Spleen (tissue), 11 donors: Measurements from ENCODE around the gene MTMR11. TPM values are rescaled to one million over a fixed set of nuclear protein-coding genes. Genes with fewer than 3 reads are reported as not detected.

Experiments
- DNase-seq: peaks from one replicate; pipeline ENCODE4 v3.0.0-alpha.2; 2020
- H3K27ac ChIP-seq, 8 donors: fragments of 200-600 bp; sonication (generic) in 7 of 8; 1 replicate in 4 of 8; 2 replicates in 4 of 8; pipeline versions ENCODE4 v1.5.0 to v1.8.0; 2016 to 2021; ENCODE audit warnings: inconsistent platforms in 4 of 8, mild to moderate bottlenecking in 4 of 8, moderate library complexity in 1 of 8
- H3K27me3 ChIP-seq, 7 donors: fragments of 200-600 bp; sonication (generic) in 6 of 7; replicated peaks in 1 of 7; 1 replicate in 4 of 7; 2 replicates in 3 of 7; pipeline versions ENCODE4 v1.5.0 to v1.8.0; 2016 to 2021; ENCODE audit warnings: inconsistent platforms in 3 of 7, mild to moderate bottlenecking in 1 of 7
- H3K36me3 ChIP-seq, 6 donors: fragments of 200-600 bp; sonication (generic) in 5 of 6; 1 replicate in 4 of 6; 2 replicates in 2 of 6; pipeline versions ENCODE4 v1.5.0 to v1.8.0; 2016 to 2021; ENCODE audit warnings: inconsistent platforms in 2 of 6
- H3K4me1 ChIP-seq, 6 donors: fragments of 200-600 bp; sonication (generic) in 5 of 6; 1 replicate in 3 of 6; 2 replicates in 3 of 6; pipeline versions ENCODE4 v1.5.0 to v1.8.0; 2016 to 2021; ENCODE audit warnings: inconsistent platforms in 3 of 6
- H3K4me3 ChIP-seq, 8 donors: fragments of 200-600 bp; sonication (generic) in 7 of 8; 1 replicate in 4 of 8; 2 replicates in 4 of 8; pipeline versions ENCODE4 v1.5.0 to v1.8.0; 2016 to 2021; ENCODE audit warnings: inconsistent platforms in 4 of 8, mild to moderate bottlenecking in 4 of 8, moderate library complexity in 2 of 8
- H3K9me3 ChIP-seq, 8 donors: fragments of 200-600 bp; sonication (generic) in 7 of 8; 1 replicate in 4 of 8; 2 replicates in 4 of 8; pipeline versions ENCODE4 v1.5.0 to v1.8.0; 2016 to 2021; ENCODE audit warnings: inconsistent platforms in 4 of 8
- POLR2A ChIP-seq, 3 donors: fragments of 450-650 bp; IDR thresholded peaks; one replicate each; pipeline ENCODE4 v1.5.1; 2017; ENCODE audit warnings: antibody characterized with exemption in 3 of 3, mild to moderate bottlenecking in 1 of 3
- POLR2AphosphoS5 ChIP-seq, 3 donors: sonication (generic); formaldehyde crosslinking; IDR thresholded peaks; one replicate each; pipeline ENCODE4 v1.5.1; 2017; ENCODE audit warnings: antibody characterized with exemption in 3 of 3
- WGBS, 5 donors: extraction: QIAGEN DNeasy Blood & Tissue Kit in 3 of 5; methylation state at CpG; one replicate each; pipeline versions ENCODE4 v1.1.5 to v1.1.7; 2013 to 2018; 5-methylcytosine and 5-hydroxymethylcytosine counted together
- intact Hi-C: fragments of 100-400 bp; cut with DNase I; formaldehyde crosslinking; loops from one replicate; pipeline ENCODE4 v1.15.0; 2023; ENCODE audit warnings: low total_unique reads
- polyA plus RNA-seq, 3 donors: library from polyadenylated mRNA; stranded (reverse); fragments of 200-250 nt; gene quantifications; one replicate each; pipeline ENCODE4 v1.2.1, GENCODE V29; 2013
- total RNA-seq, 7 donors: library from RNA; depleted of rRNA in 3 of 7; stranded (reverse); fragments of >200 nt in 3 of 7; fragmentation: NEBNext Ultra II Directional in 4 of 7; extraction: Animal tissue kit (Norgen Biotek cat#: 25700) in 4 of 7; gene quantifications; one replicate each; pipeline versions ENCODE4 v1.1.0 to v1.2.1, GENCODE V29; 2016 to 2021
- TF ChIP-seq, protein P1 (sequence below), 11 experiments: fragments of 200-600 bp in 7 of 11; fragments of 450-650 bp in 4 of 11; sonication (generic) in 4 of 11; IDR thresholded peaks in 8 of 11; conservative IDR thresholded peaks in 3 of 11; 1 replicate in 7 of 11; 2 replicates in 4 of 11; pipeline versions ENCODE4 v1.4.0 to v1.8.0; 2016 to 2021; ENCODE audit warnings: antibody characterized with exemption in 11 of 11, inconsistent platforms in 4 of 11, mild to moderate bottlenecking in 1 of 11
- donor health status: healthy with polysubstance abuse.
- donor health status: DM: no; HTN: no; CAD: no; lungs with moderate emphysema.
- donor health status: DM: no; HTN: no; CAD: no.
- donor health status: Bipolar disorder and iron deficiency.
- donor health status: healthy.
- donor health status: DM: no; HTN: no; CAD: no.
- donor health status: DM: yes; HTN: yes; CAD: no.

MTMR11 gene
- total and polyA plus RNA-seq, 10 donors, result 1.4 to 16.2 (median 5.8) TPM

DNA sequence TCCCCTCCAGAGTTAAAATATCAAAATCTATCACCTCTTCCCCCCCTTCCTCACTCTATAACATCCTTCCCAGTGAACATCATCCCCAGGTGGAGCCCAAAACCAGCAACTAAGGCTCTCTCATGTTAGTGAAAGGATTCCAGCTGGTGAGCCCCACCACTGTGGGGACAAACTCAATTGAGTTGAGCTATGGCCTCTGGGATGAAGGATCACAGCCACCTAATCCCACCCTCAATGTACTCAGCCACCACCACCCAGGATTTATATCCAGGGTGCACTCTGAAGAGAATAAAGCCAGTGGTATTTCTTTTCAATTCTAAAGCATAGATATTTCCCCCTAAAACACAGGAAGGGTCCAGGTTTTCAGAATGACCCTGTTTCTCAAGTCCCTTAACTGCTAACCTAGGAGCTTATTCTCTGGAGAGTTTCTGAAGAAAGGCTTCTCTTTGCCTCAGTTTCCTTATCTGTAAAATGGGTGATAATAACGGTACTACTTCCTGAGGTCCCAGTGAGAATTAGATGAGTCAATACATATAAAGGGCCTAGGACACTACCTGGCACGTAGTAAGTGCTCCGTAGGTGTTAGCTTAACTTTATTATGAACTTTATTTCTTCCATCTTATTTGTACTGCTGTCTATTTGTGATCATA, 53.0 kb downstream of the MTMR11 start:
- Histone ChIP-seq H3K36me3 (no peaks in the 10 kb centered on the region), H3K27me3 (no peaks in the 10 kb centered on the region), H3K27ac (peak overlapping the region in 5 of 8 donors; percentile 98 to 100 (median 99)), H3K4me3 (peak overlapping the region in 1 of 8 donors; percentile 71), H3K9me3 (no peaks in the 10 kb centered on the region), H3K4me1 (peaks cover 12 to 44% (median 22%) of the 10 kb centered on the region in 6 donors)
- DNase-seq, result no peak
- TF ChIP-seq, protein P1, sequence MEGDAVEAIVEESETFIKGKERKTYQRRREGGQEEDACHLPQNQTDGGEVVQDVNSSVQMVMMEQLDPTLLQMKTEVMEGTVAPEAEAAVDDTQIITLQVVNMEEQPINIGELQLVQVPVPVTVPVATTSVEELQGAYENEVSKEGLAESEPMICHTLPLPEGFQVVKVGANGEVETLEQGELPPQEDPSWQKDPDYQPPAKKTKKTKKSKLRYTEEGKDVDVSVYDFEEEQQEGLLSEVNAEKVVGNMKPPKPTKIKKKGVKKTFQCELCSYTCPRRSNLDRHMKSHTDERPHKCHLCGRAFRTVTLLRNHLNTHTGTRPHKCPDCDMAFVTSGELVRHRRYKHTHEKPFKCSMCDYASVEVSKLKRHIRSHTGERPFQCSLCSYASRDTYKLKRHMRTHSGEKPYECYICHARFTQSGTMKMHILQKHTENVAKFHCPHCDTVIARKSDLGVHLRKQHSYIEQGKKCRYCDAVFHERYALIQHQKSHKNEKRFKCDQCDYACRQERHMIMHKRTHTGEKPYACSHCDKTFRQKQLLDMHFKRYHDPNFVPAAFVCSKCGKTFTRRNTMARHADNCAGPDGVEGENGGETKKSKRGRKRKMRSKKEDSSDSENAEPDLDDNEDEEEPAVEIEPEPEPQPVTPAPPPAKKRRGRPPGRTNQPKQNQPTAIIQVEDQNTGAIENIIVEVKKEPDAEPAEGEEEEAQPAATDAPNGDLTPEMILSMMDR (IDR thresholded peaks at IDR 0.05 in 8 of 11, conservative IDR thresholded peaks at IDR 0.05 in 3 of 11), result no peak
- TF ChIP-seq POLR2A (IDR thresholded peaks at IDR 0.05) (peak in 1 of 3 donors; percentile 13), POLR2AphosphoS5 (IDR thresholded peaks at IDR 0.05) (peak in 1 of 3 donors; percentile 38)
- intact Hi-C loops, result no loop called here
- WGBS, 5 donors, result 78 to 89% (median 85%) methylated on average over 3 of the region's 3 CpGs

DNA sequence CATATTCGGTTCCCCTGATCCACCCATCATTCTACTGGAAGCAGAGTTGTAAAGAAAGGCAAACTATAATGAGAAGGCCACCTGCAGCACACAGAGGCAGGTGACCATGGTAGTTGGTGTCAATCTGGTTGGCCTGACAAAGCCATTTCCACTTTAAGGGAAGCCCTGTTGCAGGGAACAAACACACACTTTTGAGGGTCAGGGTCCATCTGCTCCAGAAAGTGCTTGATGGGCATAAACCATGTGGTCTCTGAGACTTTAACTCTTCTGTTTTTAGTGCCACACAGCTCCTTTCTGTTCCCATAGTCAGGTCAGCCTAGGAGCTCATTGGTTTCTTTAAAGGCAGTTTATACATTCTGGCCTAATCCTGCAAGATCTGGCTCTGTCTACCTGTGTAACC, 54.8 kb downstream of the MTMR11 start:
- Histone ChIP-seq H3K27me3 (no peaks in the 10 kb centered on the region), H3K36me3 (no peaks in the 10 kb centered on the region), H3K9me3 (no peaks in the 10 kb centered on the region), H3K4me3 (no peak overlapping the region), H3K4me1 (peaks cover 12 to 42% (median 19%) of the 10 kb centered on the region in 6 donors), H3K27ac (no peak overlapping the region)
- DNase-seq, result no peak
- intact Hi-C loops, result no loop called here
- TF ChIP-seq, protein P1 (IDR thresholded peaks at IDR 0.05 in 8 of 11, conservative IDR thresholded peaks at IDR 0.05 in 3 of 11), result no peak
- TF ChIP-seq POLR2A (IDR thresholded peaks at IDR 0.05) (no peak), POLR2AphosphoS5 (IDR thresholded peaks at IDR 0.05) (peak in 1 of 3 donors; percentile 8)
- WGBS, 5 donors, result 89 to 97% (median 94%) methylated on average over 1 of the region's 1 CpG

DNA sequence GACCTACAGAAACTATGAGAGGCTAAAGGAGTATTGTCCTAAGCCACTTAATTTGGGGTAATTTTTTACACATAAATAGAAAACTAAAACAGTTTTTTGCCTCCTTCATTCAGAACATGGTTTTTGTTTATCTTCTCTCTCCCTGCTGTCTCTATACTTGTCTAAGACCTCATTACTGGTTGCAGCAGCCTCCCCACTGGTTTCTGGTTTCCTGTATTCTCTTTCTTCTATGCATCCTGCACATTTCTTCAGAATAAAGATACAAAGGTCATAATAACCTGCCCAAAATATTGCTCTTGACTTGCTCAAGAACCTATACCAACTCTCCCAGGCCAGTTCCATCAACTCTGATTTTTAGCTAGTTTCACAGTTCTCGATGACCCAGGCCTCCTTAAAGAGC, 57.1 kb downstream of the MTMR11 start:
- 64 to 87% (median 83%) methylated on average over 1 of the region's 1 CpG for WGBS, 5 donors
- no peaks in the 10 kb centered on the region for H3K27me3 ChIP-seq

More for the DNA sequence above, 57.1 kb downstream of the MTMR11 start:
- Histone ChIP-seq H3K36me3 (no peaks in the 10 kb centered on the region), H3K4me1 (peaks cover 6 to 32% (median 11%) of the 10 kb centered on the region in 6 donors), H3K9me3 (no peaks in the 10 kb centered on the region), H3K27ac (peak overlapping the region in 6 of 8 donors; percentile 5 to 76 (median 41)), H3K4me3 (no peak overlapping the region)
- TF ChIP-seq POLR2A (IDR thresholded peaks at IDR 0.05) (no peak), POLR2AphosphoS5 (IDR thresholded peaks at IDR 0.05) (no peak)
- TF ChIP-seq, protein P1 (IDR thresholded peaks at IDR 0.05 in 8 of 11, conservative IDR thresholded peaks at IDR 0.05 in 3 of 11), result no peak
- no peak for DNase-seq
- intact Hi-C loops, result no loop called here

Other genes with a start within 250 kb of the MTMR11 start
- 10 to 100 TPM in 6 of 7 donors, 1 to 10 TPM in 1; 9.2 to 55.9 (median 22.7) TPM for gene FCGR1A, start 154.2 kb downstream of the MTMR11 start, total RNA-seq
- gene FCGR1A, start 154.2 kb downstream of the MTMR11 start, polyA plus RNA-seq, result 10 to 100 TPM; 26.3 to 48.9 (median 33.8) TPM
- 10 to 100 TPM in 6 of 7 donors, 1 to 10 TPM in 1; 8.3 to 22.6 (median 14.7) TPM for gene BOLA1, start 37.3 kb downstream of the MTMR11 start, total RNA-seq
- gene BOLA1, start 37.3 kb downstream of the MTMR11 start, polyA plus RNA-seq, result 10 to 100 TPM; 27.1 to 34.6 (median 33.9) TPM
- gene SV2A, start 19.0 kb downstream of the MTMR11 start, total RNA-seq, result 1 to 10 TPM; 1.1 to 3.7 (median 2.5) TPM
- gene SV2A, start 19.0 kb downstream of the MTMR11 start, polyA plus RNA-seq, result under 1 TPM; 0.43 to 0.90 (median 0.64) TPM
- 10 to 100 TPM; 17.6 to 43.8 (median 40.5) TPM for gene SF3B4, start 9.1 kb downstream of the MTMR11 start, total RNA-seq
- 10 to 100 TPM; 19.7 to 27.8 (median 24.6) TPM for gene SF3B4, start 9.1 kb downstream of the MTMR11 start, polyA plus RNA-seq
- gene OTUD7B, start 73.8 kb upstream of the MTMR11 start, total RNA-seq, result 10 to 100 TPM; 10.2 to 20.5 (median 14.2) TPM
- gene OTUD7B, start 73.8 kb upstream of the MTMR11 start, polyA plus RNA-seq, result 1 to 10 TPM in 1 of 3 donors, under 1 TPM in 2; 0.70 to 2.9 (median 0.78) TPM
- gene VPS45, start 130.9 kb upstream of the MTMR11 start, total RNA-seq, result 10 to 100 TPM; 35.8 to 62.8 (median 47.4) TPM
- 10 to 100 TPM; 16.2 to 22.7 (median 21.6) TPM for gene VPS45, start 130.9 kb upstream of the MTMR11 start, polyA plus RNA-seq
- 100 to 1,000 TPM in 5 of 7 donors, 10 to 100 TPM in 2; 95.9 to 147 (median 121) TPM for gene PLEKHO1, start 213.0 kb upstream of the MTMR11 start, total RNA-seq
- 100 to 1,000 TPM; 154 to 228 (median 166) TPM for gene PLEKHO1, start 213.0 kb upstream of the MTMR11 start, polyA plus RNA-seq